GM21723 (cell line): ENCODE data around the gene CXCL8.
"Not testable (repeated sequence)": the region's sequence is repeated elsewhere in the genome, so short reads cannot be mapped to it uniquely, and the experiment has no call there.

Experiments used
- ATAC-seq: cut with Tn5 transposase; IDR thresholded peaks from one replicate; pipeline ENCODE4 v1.9.1; 2021; ENCODE audit warnings: mild to moderate bottlenecking, moderate library complexity; ENCODE audit not compliant: unreplicated experiment

Gene CXCL8

DNA sequence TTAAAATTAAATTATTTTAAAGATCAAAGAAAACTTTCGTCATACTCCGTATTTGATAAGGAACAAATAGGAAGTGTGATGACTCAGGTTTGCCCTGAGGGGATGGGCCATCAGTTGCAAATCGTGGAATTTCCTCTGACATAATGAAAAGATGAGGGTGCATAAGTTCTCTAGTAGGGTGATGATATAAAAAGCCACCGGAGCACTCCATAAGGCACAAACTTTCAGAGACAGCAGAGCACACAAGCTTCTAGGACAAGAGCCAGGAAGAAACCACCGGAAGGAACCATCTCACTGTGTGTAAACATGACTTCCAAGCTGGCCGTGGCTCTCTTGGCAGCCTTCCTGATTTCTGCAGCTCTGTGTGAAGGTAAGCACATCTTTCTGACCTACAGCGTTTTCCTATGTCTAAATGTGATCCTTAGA, at the start of gene CXCL8:
TSS of gene CXCL8 (plus strand) at position 217 of the 426 bp plus-strand sequence. CDS start at position 307, 90 bp downstream.
- peak; percentile 52 for ATAC-seq

DNA sequence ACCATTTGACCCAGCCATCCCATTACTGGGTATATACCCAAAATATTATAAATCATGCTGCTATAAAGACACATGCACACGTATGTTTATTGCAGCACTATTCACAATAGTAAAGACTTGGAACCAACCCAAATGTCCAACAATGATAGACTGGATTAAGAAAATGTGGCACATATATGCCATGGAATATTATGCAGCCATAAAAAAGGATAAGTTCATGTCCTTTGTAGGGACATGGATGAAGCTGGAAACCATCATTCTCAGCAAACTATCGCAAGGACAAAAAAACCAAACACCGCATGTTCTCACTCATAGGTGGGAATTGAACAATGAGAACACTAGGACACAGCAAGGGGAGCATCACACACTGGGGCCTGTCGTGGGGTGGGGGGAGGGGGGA, 49.2 kb upstream of the CXCL8 start:
- ATAC-seq = not testable (repeated sequence)

DNA sequence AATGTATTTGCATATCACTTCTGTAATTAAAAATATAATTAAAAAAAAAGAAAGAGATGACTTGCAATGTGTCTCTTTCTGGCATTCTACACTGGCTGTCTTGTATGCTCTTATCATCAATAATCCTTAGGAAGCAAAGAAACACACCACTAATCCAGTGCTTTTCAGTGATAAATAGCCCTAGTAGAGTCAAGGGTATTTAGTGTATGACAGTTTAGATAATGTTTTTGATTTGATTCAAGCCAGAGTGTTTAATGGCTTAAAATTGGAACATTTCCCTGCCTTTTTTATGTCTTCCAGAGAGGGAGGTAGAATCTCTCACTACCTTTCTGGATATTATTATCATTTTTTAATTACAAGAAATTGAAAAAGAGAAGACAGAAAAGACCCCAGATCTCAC, 48.6 kb upstream of the CXCL8 start:
- no peak for ATAC-seq

DNA sequence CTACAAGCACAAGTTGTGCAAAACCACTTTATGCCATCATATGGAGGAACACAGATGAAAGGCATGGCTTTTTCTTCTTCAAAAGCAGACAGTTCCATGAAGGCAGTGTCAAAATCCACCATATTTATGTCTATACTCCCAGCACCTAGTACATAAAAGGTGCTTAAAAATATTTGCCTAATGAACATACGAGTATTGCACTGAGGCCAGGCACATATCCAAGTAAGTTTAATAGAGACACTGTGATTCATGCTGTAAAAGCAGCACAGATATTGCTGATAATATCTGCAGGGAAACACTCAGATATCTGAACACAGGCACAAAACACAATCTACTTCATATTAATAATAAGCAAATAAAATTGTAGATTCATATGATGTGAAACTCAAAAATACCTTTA, 48.1 kb upstream of the CXCL8 start:
- ATAC-seq = no peak

DNA sequence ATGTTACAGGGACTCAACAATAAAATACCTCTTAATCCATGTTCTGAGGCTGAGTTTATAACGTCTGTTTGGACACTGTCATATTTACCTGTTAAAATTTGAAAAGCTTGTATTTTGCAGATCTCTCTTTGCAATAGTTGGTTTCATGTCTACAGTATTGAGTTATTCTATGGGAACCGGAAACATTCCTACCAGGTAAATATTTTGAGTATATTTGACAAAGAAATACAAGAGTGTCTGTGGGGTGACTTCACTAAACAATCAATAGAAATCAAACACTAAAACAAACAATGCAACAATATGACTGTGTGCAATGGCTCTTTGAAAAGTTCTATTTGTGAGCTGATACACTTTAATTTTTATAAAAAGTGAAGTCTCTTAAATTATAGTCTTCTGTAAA, 47.7 kb upstream of the CXCL8 start:
- ATAC-seq = no peak

DNA sequence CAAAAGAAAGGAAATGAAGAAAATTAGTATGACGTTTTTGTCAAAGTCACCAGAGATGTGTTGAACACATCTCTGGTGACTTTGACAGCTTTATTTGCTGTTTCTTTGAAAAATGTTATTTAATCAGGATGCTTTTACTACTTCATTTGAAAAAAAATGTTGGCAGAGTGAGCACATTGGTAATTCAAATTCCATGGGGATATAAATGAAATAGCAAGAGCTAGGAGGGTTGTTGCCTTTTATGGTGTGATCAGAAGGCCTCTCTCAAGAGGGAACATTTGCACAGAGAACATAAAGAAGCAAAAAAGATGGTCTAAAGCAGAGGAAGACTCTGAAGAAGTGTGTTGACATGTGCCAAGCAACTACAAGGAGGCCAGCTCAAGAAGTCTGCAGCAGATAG, 46.6 kb upstream of the CXCL8 start:
- no peak for ATAC-seq

DNA sequence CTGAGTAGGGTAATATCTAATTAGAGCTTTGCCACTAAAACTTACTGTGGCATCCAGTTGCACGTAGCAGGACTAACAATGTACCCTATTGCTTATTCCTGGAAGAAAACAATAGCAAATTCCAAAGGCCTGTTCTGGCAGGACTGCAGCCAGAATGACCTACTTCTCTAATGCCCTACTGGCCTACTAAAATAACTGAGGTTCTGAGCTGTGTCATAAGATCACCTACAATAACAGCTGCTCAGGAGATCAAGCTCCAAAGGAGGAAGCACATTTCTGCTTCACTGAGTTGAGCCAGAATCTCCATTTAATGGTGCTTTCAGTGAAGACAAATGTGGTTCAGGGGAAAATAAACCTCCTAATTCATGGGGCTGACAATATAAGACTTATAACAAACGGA, 42.2 kb upstream of the CXCL8 start:
- ATAC-seq = no peak

DNA sequence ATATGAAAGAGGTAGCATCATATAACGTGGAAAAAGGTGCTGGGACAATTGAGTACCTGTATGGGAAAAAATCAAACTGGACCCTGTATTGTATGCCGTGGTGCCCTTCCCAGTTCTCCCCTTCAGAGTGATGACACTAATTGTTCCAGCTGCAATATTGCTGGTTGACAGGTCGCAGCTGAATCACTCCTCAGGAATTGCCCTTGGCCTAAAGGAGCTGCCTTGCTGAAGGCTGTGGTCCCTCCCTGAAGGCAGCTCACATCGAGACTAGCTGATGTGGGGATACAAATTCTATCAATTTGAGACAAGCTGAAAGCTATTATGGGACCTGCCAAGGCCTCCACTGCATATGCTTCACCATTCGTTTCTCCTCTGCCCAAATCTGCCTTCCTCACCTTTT, 39.3 kb upstream of the CXCL8 start:
- no peak for ATAC-seq

DNA sequence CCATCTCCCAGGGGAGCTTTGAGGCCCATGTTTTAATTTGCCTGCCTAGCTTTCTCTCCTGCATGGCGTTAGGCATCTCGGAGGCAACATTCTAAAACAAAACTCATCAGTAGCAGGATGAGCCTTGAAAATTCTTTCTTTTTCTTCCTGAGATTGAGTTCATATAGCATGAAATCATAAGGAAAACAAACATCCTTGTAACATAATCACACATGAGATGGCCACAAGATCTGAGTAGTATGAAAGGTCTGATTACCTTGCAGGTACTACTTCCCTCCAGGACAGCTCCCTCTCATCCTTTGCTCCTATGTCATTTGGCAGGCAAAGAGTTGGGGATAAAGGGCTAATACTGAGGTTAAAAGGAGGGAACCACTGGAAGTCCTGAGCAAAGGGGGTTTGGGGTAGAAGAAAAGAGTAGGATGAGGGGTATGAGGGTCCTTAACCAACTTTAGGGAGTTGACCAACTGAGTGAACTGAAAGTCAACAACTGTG, 37.5 kb upstream of the CXCL8 start:
- ATAC-seq = no peak

DNA sequence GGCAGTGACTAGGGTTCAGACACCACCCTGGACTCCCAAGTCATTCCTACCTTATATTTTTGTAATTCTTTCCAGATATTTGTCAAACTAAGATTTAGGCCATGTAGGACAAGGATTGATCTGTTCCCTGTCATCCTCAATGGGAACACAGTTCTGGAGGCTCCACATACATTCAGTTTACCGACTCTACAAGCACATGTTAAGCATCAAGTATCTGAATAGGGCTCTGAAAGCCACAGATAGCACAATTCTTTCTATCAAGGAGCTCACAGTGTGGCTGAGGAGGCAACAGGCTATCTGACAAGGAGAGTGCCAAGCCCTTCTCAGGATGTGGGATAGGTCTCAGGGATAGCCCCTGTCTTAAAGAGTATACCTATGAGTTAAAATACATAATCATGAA, 37.0 kb upstream of the CXCL8 start:
- ATAC-seq = no peak

DNA sequence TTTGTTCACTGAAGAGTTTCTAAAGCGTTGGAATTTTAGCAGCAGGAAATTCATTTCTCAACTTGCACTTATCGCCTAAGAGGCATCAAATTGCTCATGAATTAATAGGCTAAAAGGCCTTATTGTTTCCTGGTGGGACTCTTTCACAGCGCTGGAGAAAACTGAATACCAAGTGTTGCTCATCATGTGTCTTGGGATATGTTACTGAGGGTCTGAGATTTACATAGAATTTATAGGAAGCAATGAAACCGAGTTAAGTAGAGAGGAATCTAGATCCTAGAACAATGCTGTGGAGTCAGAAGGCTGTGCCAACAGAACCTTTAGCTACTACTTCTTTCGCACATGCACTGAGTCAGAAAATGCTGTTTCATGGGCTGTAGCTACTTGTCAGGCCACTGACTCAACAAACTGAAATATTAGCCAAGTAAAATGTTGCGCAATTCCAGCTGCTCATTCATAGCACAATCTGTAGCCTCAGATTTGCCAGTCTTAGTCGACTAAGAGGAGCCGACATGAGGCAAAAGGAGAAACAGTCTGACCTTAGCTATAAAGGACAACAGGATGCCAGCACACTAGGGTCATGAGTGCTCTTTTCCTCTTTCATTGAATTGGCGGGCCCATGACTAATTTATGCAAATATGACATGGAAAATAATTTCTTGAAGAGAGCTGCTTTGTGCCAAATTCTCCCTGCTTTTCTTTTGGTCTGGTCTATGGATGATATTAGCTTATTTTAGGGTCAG, 35.9 kb upstream of the CXCL8 start:
- ATAC-seq = no peak

DNA sequence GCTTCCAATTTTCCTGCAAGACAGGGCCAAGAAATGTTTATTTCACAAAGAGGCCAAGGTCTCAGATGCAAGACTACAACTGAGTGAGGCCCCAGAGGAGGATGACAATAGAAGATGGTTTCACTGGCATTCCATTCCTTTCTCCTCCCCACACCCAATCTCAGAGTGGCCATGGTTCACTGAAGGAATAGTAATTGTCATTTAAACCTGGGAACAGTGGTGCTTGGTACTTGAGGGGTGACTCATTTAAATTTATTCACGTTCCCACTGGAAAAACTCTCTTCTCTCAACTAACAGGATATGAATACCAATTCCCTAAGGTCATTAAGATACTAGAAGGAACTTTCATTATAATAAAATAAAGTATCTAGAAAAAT, 35.3 kb upstream of the CXCL8 start:
- ATAC-seq = no peak

DNA sequence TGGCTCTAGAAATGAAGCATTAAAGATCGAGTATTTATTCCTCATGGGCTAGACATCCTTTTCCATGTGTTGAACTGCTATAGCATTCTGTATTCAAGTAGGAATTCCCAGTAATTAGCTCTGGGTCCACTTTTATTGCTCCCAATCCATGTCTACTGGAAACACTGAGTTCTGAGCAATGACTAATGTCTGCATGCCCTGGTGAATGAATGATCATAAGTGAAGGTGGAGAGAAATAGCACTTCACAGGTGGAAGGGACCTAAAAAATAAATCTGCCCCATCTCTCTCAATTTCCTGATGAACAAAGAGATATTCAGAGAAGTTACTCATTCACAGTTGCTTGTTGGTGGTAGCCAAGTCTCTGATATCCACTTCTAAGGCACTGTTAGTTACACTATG, 34.6 kb upstream of the CXCL8 start:
- no peak for ATAC-seq

DNA sequence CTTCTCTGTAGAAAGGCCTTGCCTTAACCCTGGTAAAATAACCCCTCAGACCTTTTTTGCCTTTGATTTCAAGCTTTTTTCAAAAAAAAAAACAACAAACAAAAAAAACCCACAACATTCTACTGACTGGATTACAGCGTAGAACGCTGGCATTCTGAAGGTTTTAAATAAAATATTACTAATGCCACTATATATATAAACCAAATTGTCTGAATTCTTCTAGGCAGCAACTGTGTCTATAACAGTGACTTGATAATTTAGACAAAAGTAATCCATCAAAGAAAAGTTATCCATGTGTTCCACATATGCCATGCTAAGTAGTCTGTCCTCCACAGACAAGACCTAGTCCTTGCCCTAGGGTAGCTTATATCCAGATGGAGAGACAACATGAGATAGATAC, 33.6 kb upstream of the CXCL8 start:
- ATAC-seq = no peak

DNA sequence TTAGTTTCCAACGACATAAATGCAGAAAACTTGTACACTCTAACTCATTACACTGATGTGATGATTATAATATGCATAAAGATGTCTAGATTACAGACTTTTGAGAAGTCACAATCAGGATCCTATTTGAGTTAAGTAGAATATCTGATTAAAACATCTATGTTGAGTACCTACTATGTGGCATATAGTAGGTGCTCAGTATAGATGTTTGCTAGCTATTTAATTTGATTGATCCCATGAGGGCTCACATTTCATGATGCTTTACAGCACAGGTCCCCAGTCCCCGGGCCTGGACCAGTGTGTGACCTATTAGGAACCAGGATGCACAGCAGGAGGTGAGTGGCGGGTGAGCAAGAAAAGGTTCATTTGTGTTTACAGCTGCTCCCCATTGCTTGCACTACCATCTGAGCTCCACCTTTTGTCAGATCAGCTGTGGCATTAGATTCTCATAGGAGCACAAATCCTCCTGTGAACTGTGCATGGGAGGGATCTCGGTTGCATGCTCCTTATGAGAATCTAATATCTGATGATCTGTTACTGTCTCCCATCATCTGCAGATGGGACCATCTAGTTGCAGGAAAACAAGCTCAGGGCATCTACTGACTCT, 33.0 kb upstream of the CXCL8 start:
- no peak for ATAC-seq

DNA sequence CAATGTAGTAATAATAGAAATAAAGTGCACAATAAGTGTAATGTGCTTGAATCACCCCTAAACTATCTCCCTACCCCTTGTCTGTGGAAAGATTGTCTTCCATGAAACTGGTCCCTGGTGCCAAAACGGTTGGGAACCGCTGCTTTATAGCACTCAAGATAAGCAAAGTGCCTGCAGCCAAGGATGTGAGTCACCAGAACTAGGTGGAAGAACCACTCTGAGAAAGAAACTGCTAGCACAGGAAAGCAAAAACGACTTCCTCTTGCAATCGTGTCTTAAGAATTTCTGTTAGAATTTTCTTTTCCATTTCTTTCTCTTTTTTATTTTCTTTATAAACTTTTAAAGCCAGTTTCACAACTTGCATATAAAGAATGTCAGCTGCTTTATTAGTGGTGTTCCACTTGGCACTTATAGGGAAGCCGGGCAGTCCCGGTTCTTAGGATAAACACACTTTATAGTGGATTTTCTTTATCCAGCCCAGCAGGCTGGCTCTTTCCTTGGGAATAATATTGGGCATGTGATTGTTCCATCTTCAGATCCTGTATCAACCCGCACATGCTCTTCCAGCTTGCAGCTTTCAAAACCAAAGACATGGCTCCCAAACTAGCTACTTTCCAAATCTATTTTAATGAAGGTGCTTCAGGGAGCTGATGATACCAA, 32.3 kb upstream of the CXCL8 start:
- no peak for ATAC-seq

DNA sequence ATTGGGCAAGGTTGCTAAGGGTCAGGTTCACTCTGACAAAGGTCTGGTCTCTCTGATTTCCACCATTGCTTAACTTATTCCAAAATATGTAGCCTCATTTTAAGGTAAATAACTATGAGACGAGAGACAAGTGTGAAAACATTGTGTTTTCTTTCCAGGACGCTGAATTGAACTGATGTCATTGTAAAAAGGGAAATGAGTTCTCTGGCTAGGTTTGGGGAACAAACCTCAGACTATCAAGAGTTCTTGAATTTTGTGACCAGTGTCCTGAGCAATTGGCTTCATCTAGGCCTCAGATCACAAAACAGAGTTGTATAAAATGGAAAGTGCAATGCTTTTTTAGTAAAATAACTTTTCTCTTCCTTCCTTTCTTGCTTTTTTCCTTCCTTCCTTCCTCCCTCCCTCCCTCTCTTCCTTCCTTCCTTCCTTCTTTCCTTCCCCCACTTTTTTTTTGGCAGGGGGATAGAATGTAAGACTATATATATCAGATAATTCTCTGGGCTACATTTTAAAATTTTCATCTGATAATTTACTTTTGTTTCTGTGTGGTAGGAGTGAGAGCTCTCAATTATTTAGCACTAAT, 30.8 kb upstream of the CXCL8 start:
- ATAC-seq = no peak

DNA sequence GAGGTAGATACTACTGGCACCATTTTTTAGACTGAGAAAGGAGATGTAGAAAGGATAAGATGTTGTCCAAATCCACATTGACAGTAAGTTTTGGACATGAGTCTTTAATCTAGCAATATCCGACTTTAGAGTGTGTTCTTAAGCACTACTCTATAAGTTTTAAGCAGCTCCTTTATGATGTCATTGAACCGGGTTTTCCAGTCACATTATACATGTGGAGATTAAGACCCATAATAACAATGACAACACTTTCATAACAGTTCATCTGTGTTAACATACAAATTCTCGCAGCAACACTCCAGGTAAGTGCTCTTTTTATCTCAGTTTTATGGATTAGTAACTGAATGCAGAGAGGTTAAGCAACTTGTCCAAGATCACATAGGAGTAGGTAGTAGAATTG, 30.3 kb upstream of the CXCL8 start:
- no peak for ATAC-seq

DNA sequence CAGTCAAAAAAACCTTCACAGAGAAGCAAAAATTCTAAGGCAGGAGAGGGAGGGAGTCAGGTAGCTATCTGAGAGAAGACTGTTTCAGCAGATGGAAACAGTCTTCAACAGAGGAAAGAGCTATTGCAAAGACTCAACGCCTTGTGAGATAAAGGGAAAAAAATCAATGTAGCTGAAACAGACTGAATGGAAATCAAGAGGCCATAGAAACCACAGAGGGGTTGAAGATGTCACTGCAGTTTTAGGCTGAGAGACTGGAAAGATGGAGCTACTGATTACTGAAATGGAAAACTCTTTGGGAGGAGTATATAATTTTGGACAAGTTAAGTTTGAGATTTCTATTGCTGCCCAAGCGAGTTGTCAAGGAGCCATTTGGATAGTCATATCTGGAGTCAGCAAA, 28.4 kb upstream of the CXCL8 start:
- ATAC-seq = no peak

DNA sequence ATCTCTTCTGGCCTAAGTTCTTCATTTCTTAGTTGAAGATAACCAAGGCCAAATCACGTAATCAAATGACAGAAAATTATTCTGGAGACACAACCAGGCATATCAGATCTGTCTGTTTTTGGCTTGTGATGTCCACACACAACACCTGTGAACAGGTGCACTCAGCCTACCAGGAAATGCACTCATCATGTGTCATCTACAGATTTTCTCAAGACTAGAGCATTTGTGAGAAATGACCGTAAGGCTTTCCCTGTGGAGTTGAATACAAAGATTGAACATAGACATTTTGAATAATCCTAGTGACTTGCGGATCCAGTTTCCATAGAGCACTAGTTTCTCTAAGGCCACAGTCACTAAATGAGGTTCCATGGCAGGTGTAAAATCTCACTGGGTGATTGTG, 26.7 kb upstream of the CXCL8 start:
- ATAC-seq = no peak

DNA sequence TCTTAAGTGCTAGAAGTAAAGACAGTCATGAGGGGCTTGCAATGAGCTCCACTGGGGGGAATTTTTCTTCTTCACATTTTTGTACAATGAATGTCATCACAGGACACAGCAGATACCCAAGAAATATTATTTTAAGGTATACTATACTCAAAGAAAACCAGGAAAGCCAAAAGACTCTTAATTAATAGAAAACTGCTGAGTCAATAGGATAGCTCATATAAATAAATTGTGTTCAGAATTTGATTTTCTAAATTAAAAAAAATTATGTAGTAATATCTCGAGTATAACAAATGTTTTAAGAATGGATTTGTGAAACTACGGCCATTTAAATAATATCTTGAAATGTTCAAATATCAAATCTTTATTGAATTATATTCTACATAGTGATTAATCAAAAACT, 25.7 kb upstream of the CXCL8 start:
- ATAC-seq = no peak

DNA sequence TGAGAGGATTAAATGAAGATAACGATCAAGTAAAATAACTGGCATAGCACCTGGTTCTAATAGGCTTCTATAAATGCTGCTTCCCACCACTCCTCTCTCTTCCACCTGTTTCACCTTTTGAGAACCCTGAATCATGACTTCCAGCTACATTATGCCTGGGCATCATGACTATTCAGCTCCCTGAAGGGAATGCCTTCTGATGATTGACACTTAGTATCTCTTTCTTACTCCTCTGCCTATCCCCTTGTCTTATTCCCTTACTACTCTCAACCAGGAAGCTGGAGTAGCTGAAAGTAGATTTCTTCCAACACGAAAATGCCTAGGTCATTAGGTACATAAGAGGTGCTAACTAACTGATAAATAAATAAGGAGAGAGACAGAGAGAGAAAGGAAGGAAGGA, 24.7 kb upstream of the CXCL8 start:
- ATAC-seq = no peak
